ENCODE measurements around the gene SEC31B.
A peak's percentile ranks its signal among the peaks of the same experiment; 100 is the strongest.

Gene SEC31B

DNA sequence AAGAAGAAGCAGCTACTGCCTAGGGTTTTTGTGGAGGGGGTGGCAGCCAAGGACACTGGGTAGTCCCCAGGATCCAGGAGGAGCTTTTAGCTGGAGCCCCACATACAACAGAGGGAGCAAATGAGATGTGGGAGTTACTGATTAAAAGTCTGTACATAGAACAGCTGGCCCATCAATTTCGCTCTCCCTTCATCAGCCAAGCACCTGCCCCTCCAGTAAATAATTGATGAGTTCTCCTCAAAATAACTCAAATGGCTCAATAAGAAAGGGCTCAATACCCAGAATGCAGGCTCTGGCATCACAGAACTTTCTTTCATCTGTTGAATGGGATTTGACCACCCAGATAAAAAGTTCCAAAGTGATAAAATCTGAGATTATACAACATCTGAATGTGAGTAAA is 72.0 kb downstream of the SEC31B start:
- no peak for DNase-seq (ENCODE audit: low read depth, low spot score)

DNA sequence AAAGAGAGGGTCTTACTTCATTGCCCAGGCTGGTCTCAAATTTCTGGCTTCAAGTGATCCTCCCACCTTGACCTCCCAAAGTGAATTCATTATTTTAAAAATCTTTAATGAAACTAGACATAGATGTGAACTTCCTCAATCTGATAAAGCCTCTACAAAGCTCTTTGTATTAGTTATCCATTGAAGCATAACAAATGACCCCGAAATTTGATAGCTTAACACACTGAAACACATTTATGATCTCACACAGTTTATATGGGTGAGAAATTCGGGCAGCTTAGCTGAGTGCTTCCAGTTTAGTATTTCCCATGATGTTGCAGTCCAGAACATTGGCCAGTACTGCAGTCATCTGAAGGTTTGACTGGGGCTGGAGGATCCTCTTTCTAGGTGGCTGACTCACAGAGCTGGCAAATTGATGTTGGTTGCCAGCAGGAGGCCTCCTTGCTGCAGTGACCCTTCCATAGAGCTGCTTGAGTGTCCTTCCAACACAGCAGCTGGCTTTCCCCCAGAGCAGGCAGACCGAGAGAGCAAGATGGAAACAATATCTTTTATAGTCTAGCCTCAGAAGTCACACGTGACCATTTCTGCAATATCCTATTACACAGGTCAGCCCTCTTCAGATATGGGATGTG is 73.4 kb downstream of the SEC31B start:
- DNase-seq (ENCODE audit: low read depth, low spot score) = no peak

DNA sequence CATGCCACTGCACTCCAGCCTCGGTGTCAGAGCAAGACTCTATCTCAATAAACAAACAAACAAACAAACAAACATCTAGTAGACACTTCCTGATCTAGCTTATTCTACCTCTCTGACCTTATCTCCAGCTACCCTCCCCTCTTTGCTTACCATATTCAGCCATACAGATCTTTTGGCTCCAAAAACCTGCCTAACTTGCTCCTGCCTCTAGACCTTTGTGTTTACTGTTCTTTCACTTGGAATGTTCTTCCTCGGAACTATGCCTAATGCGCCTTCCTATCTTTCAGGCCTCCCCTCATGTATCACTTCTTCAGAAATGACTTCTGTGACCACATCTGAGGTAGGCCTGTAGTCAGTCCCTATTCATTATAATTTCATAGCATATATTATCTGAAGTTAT is 77.1 kb downstream of the SEC31B start:
- DNase-seq (ENCODE audit: low read depth, low spot score) = peak; percentile 57

DNA sequence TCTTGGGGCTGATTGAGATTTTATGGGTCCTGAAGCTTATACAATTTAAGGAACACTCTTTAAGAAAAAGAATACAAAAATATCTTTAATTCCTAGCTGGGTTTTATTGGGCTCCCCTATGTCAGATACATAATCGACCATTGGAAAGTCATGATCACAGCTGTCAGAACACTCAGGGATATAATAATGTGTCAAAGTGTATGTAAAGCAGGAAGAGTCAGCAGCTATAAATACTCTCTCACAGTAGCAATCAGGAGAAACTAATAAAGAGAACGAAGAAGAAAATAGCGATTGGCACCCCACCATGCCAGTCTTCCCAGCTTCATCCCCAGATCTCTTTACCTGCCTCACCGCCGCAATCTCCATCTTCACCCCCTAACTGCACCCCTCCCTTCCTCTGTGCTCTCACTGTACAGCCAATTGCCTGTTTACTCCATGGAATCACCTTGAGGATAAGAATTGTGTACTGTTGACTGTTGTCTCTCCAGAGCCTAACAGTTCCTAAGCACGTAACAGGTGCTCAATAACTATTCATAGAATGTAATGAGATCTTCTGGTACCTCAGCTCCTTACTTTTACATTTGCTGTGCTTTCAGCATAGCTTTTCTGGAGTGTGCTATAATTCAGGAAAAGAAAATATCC is 80.9 kb downstream of the SEC31B start:
- DNase-seq (ENCODE audit: low read depth, low spot score) = no peak
